Activated T-helper 1 cell treated with anti-CD3 and anti-CD28 coated beads, Interleukin-12 subunit alpha, Interleukin-12 subunit beta, Interleukin-2, Interleukin-4 antibody, amounts not matched to agents 30 ng/mL and 10 ng/mL and 1 ng/mL, durations not matched to agents 14 hours and 24 hours and 36 hours (primary cell): ENCODE results near the gene LRP2. TPM values are rescaled to one million over a fixed set of nuclear protein-coding genes. Genes with fewer than 3 reads are reported as not detected.

ENCODE experiments used
- DNase-seq: peaks from one replicate; pipeline ENCODE4 v3.0.0; 2021; ENCODE audit warnings: low spot score
- H3K27ac Mint-ChIP-seq: one replicate; pipeline ENCODE4 v1.8.0; 2021; ENCODE audit warnings: mild to moderate bottlenecking, mixed read lengths
- H3K27me3 Mint-ChIP-seq: one replicate; pipeline ENCODE4 v1.8.0; 2022; ENCODE audit warnings: mild to moderate bottlenecking, moderate library complexity, mixed read lengths; ENCODE audit not compliant: insufficient read depth
- H3K36me3 Mint-ChIP-seq: one replicate; pipeline ENCODE4 v1.8.0; 2021; ENCODE audit warnings: low read depth, mixed read lengths
- H3K4me1 Mint-ChIP-seq: one replicate; pipeline ENCODE4 v1.8.0; 2021; ENCODE audit warnings: low read depth, mixed read lengths
- H3K4me3 Mint-ChIP-seq: one replicate; pipeline ENCODE4 v1.8.0; 2021; ENCODE audit warnings: mild to moderate bottlenecking, moderate library complexity, mixed read lengths
- H3K9me3 Mint-ChIP-seq: one replicate; pipeline ENCODE4 v1.8.0; 2021; ENCODE audit warnings: mixed read lengths
- intact Hi-C: fragments of 100-400 bp; cut with micrococcal nuclease; formaldehyde crosslinking; loops from one replicate; pipeline ENCODE4 v1.15.1; 2024
- total RNA-seq: library from RNA; stranded (reverse); gene quantifications from 2 replicates; pipeline ENCODE4 v1.2.3, GENCODE V29; 2022

Gene LRP2
- total RNA-seq, 1 donor from 2014 or later = 0.05 TPM

DNA sequence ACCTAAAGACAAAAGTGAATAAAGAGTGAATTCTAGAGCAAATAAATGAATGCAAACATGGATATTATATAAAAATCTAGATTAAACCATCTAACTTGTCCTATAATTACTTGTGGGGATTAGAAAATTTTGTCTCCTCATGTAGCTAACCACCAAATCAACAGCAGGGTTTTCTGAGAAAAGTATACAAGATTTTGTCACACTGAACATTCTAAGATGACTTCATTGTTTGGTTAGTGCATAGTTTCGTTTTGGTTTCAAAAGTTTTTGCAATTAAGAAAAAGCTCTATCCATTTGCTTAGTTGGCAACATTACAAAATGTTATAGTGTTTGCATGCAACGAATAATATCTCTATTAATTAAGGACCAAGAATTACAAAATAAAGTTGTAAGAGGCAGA, 125.0 kb downstream of the LRP2 start:
- no peaks in the 10 kb centered on the region for H3K27me3 Mint-ChIP-seq
- H3K27ac Mint-ChIP-seq = no peak overlapping the region
- DNase-seq = no peak
- no peaks in the 10 kb centered on the region for H3K36me3 Mint-ChIP-seq
- no peaks in the 10 kb centered on the region for H3K9me3 Mint-ChIP-seq
- H3K4me1 Mint-ChIP-seq = peaks cover 5% of the 10 kb centered on the region
- intact Hi-C loops = no loop called here
- no peak overlapping the region for H3K4me3 Mint-ChIP-seq

DNA sequence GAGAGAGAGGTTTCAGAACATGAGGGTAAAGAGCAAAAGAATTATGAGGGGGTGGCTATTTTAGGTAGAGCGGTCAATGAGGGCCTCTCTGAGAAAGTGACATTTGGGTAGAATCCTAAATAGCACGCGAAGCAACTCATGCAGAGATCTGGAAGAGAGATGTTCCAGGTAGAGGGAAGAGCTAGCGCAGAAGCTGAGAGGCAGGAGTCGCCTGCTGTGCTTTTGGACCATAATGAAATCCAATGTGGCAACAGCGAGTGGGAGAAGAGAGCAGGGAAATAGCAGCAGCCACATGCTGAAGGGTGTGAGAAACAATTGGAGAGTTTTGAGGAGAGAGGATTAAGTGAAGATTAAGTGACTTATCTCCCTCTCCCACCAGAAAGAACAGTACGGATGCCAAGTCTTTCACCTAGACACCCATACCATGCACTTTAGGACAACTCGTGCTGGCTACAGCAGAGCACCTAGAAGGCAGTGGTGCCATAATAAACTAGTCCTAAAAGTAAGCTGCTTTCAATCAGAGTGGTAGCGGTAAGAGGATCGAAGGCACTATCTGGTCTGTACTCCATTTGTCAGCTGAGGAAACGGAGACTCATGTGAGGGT, 129.7 kb downstream of the LRP2 start:
- intact Hi-C loops = no loop called here
- peaks cover 7% of the 10 kb centered on the region for H3K27me3 Mint-ChIP-seq
- DNase-seq = no peak
- no peak overlapping the region for H3K27ac Mint-ChIP-seq
- H3K36me3 Mint-ChIP-seq = no peaks in the 10 kb centered on the region
- peaks cover 5% of the 10 kb centered on the region for H3K4me1 Mint-ChIP-seq
- no peak overlapping the region for H3K4me3 Mint-ChIP-seq
- H3K9me3 Mint-ChIP-seq = no peaks in the 10 kb centered on the region

DNA sequence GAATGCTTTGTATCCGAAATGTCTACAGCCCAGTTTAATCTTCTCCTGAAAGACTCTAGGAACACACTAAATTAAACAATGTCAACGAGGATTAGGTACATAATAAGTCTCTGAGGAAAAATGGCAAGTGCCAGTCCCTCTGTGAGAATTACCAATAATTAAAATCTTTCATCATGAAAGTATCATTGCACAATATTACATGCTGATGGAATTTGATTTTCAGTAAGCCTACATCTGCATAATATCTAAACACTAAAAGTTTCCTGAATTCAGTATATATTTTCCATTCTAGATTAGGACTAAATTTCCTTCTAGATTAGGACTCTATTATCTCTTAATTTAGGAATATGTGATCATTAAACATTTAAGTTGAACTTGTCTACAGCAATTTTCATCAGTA, 132.1 kb downstream of the LRP2 start:
- Mint-ChIP-seq H3K4me1 (no peaks in the 10 kb centered on the region), H3K36me3 (no peaks in the 10 kb centered on the region), H3K9me3 (no peaks in the 10 kb centered on the region), H3K4me3 (no peak overlapping the region), H3K27ac (no peak overlapping the region), H3K27me3 (peaks cover 7% of the 10 kb centered on the region)
- DNase-seq = no peak
- intact Hi-C loops = no loop called here

DNA sequence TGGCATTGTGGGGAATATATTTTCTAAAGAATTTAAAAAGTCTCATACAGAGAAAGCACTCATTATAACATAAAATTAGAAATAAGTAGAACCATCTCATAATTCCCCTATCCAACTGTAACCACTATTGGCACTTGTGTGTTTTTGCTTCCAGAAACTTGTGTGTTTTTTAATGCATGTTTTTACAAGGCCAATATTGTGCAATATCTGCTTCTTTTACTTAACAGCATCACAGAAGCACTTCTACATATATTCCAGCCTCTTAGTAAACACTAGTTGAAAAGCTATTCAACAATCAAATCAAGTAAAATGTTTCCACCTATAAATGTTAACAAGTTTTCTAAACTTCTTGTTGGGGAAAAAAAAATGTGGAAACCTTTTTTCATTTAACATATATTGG, 132.7 kb downstream of the LRP2 start:
- Mint-ChIP-seq H3K27ac (no peak overlapping the region), H3K4me3 (no peak overlapping the region), H3K9me3 (no peaks in the 10 kb centered on the region), H3K4me1 (no peaks in the 10 kb centered on the region), H3K36me3 (no peaks in the 10 kb centered on the region), H3K27me3 (peaks cover 7% of the 10 kb centered on the region)
- DNase-seq = no peak
- intact Hi-C loops = no loop called here

DNA sequence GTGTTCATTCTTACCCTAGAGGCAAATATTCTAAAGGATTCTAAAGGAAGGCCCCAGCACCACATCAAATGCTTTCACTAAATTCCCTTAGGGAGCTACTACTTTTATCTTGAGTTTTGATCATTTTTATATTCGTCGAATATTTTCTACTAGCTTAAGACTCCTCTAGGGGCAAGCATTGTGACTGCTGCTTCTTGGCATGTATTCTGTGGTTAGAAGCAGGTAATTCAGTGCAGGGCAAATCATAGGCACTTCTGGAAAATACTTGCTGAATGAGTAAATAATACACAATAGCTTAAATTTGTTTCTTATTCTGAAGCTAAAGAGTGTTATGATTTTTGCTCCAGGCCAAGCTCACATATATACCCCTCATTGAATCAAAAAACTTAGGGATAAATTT, 136.4 kb downstream of the LRP2 start:
- H3K27me3 Mint-ChIP-seq = peaks cover 3% of the 10 kb centered on the region
- DNase-seq = no peak
- H3K9me3 Mint-ChIP-seq = no peaks in the 10 kb centered on the region
- H3K27ac Mint-ChIP-seq = no peak overlapping the region
- no peak overlapping the region for H3K4me3 Mint-ChIP-seq
- no peaks in the 10 kb centered on the region for H3K4me1 Mint-ChIP-seq
- H3K36me3 Mint-ChIP-seq = no peaks in the 10 kb centered on the region
- intact Hi-C loops = no loop called here

DNA sequence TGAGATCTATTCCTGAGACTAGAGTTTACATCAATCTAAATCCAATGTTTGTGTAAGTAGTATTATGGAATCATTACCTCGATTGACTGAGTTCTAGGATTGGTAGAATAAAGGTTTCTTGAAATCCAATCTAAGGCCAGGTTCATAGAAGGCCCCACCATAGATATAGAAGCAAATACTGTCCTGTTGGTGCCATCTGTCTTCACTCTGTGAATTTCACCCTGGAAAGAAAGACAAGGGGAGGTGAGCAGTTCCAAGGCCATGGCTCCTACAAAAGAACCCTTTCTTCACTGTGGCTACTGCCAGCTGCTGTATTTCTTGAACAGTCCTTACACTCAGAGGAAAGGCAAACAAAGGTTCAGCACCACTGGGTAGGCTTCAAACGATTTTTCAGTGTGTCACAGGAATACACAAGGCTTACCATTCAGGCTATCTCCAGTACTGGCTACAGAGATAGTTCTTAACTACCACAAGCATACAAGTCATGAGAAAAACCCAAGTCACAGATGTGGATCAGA, 137.0 kb downstream of the LRP2 start:
- Mint-ChIP-seq H3K27me3 (no peaks in the 10 kb centered on the region), H3K4me1 (no peaks in the 10 kb centered on the region), H3K27ac (no peak overlapping the region), H3K36me3 (no peaks in the 10 kb centered on the region), H3K4me3 (no peak overlapping the region), H3K9me3 (no peaks in the 10 kb centered on the region)
- intact Hi-C loops = no loop called here
- no peak for DNase-seq

DNA sequence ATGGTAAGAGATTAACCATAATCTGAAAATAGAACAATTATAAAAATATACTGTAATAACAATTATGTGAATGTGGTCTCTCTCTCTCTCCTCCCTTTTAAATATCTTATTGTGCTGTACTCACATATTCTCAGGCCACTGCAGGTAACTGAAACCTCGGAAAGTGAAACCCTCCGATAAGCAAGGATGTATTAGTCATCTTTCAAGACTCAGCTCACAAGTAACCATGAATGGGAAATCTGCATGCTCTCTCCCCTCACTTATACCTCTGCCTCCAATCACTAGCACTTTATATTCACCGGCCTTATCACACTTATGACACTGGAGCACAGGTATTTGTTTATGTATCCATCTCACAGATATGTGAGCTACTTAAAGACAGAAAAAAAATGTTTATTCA, 139.7 kb downstream of the LRP2 start:
- no peaks in the 10 kb centered on the region for H3K27me3 Mint-ChIP-seq
- H3K36me3 Mint-ChIP-seq = no peaks in the 10 kb centered on the region
- no peaks in the 10 kb centered on the region for H3K4me1 Mint-ChIP-seq
- H3K9me3 Mint-ChIP-seq = no peaks in the 10 kb centered on the region
- DNase-seq = no peak
- no peak overlapping the region for H3K27ac Mint-ChIP-seq
- intact Hi-C loops = no loop called here
- H3K4me3 Mint-ChIP-seq = no peak overlapping the region

DNA sequence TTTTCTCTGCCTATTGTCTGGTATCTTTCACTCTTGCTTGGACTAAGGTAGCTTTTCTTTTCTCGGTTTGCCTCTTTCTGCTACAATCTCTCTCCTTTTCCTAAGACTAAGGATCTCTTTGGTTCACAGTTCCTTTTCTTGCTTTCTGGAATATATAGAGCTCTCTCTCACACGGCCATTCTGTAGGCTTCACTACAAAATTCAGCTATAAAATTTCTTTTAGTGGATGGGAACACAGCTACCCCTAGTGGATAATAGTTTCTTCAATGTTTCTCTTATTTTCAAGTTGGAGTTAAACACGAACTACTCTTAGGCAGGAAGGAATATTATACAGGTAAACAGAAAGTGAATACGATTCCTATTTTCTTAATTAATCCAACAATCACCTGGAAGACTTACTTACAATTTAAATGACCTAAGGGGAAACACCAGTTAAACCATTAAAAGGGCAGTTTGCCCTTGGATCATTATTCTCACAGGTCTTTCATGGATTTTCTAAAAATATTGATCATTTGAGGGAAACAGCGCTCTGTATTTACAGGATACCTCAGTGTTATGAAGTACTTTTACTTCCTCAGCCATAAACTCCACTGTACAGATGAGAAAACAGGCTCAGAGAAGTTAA, 140.5 kb downstream of the LRP2 start:
- Mint-ChIP-seq H3K9me3 (no peaks in the 10 kb centered on the region), H3K27ac (no peak overlapping the region), H3K4me3 (no peak overlapping the region), H3K36me3 (no peaks in the 10 kb centered on the region), H3K27me3 (no peaks in the 10 kb centered on the region), H3K4me1 (no peaks in the 10 kb centered on the region)
- no peak for DNase-seq
- intact Hi-C loops = no loop called here

DNA sequence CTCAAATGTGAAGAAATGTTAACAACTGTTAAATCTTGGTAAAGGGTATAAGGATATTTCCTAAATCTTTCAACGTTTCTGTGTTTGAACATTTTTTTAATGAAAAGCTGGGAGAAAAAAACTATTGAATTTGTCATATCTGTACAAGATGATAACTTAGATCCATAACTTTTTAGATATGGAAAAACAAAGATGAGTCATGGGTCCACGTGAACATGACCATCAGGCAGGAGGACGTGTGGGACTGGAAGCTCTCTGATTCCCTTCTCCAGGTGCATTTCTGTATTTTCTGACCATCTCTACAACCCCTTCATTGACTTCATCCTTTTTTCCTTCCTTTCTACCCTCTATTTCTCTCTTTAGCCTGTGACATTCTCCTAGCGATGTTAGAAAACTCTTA, 151.4 kb downstream of the LRP2 start:
- intact Hi-C loops = no loop called here
- Mint-ChIP-seq H3K27me3 (peaks cover 8% of the 10 kb centered on the region), H3K4me3 (no peak overlapping the region), H3K27ac (no peak overlapping the region), H3K9me3 (no peaks in the 10 kb centered on the region), H3K36me3 (no peaks in the 10 kb centered on the region), H3K4me1 (no peaks in the 10 kb centered on the region)
- no peak for DNase-seq

DNA sequence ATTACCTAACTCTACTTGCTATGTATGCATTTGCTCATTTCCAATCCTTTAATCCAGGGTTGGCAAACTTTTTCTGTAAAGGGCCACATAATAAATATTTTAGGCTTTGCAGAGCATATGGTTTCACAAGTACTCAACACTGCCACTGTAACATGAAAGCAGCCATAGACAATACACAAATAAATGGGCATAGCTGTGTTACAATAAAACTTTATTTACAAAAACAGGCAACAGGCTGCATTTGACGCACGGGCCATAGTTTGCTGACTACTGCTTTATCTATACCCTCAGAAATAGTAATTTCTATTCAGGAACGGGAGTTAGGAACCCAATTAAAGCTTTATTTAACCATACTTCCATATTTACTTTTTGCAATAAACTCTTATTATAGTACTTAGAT, 154.3 kb downstream of the LRP2 start:
- no peak overlapping the region for H3K27ac Mint-ChIP-seq
- peaks cover 10% of the 10 kb centered on the region for H3K27me3 Mint-ChIP-seq
- H3K4me1 Mint-ChIP-seq = no peaks in the 10 kb centered on the region
- DNase-seq = no peak
- H3K9me3 Mint-ChIP-seq = no peaks in the 10 kb centered on the region
- no peak overlapping the region for H3K4me3 Mint-ChIP-seq
- intact Hi-C loops = no loop called here
- H3K36me3 Mint-ChIP-seq = no peaks in the 10 kb centered on the region

DNA sequence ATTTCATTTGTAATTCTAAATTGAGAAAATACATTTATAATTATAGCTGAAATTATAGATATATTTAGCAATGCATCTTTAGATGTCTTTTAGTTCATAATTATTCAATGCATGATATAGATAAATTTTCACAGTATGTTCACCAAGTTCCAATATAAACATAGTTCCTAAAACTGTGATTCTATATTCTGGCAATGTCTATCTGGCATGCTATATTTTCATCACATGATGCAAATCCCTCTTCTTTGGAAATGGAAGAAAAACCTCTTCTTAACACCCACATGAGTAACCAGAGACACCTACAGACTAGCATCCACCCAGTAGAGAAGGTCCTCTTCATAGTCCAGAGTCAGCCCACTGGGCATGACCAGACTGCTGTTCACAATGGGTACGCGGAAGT, 157.2 kb downstream of the LRP2 start:
- H3K4me1 Mint-ChIP-seq = no peaks in the 10 kb centered on the region

DNA sequence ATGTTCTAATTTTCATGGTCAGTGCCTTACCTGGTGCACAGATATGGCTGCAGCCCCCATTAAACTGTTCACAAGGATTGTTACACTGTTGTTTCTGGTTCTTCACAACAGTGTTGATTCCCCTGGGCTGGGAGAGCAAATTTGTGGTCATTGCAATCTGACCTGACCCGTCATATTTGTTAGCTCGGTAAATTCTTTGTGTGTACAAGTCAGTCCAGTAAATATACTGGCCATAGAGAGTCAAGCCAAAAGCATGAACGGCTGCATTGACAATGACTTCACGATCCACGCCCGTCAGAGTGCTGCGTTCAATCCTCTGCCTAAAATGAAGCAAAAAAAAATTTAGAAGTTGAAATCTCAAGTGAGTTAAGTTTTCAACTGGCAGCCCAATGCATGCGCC, 158.4 kb downstream of the LRP2 start:
- Mint-ChIP-seq H3K36me3 (no peaks in the 10 kb centered on the region), H3K9me3 (no peaks in the 10 kb centered on the region), H3K4me3 (no peak overlapping the region), H3K27me3 (peaks cover 5% of the 10 kb centered on the region), H3K27ac (no peak overlapping the region), H3K4me1 (no peaks in the 10 kb centered on the region)
- DNase-seq = no peak
- intact Hi-C loops = no loop called here

More for the DNA sequence above, 157.2 kb downstream of the LRP2 start:
- H3K27ac Mint-ChIP-seq = no peak overlapping the region
- no peak overlapping the region for H3K4me3 Mint-ChIP-seq
- peaks cover 9% of the 10 kb centered on the region for H3K27me3 Mint-ChIP-seq
- H3K9me3 Mint-ChIP-seq = no peaks in the 10 kb centered on the region
- intact Hi-C loops = no loop called here
- no peak for DNase-seq
- H3K36me3 Mint-ChIP-seq = no peaks in the 10 kb centered on the region

DNA sequence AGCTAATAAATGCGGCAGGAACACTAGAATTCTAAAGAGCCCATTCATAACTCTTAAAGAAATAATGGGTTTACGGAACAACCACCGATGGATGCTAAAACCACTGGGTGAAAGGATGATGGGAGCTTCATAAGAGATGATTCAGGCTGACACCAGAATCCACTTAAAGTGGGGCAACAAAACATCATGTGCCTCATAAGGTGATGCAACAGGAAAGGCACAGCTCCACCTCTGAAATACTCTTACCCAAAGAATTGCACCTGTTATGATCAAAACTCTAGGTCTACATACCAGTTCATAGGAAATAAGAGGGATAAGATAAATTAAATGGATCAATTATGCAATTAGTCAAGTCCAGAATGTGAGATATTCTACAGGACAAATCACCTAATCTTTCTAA, 161.6 kb downstream of the LRP2 start:
- DNase-seq = no peak
- H3K36me3 Mint-ChIP-seq = no peaks in the 10 kb centered on the region
- intact Hi-C loops = no loop called here
- H3K9me3 Mint-ChIP-seq = no peaks in the 10 kb centered on the region
- no peaks in the 10 kb centered on the region for H3K4me1 Mint-ChIP-seq
- no peak overlapping the region for H3K4me3 Mint-ChIP-seq
- no peak overlapping the region for H3K27ac Mint-ChIP-seq
- H3K27me3 Mint-ChIP-seq = peaks cover 8% of the 10 kb centered on the region

DNA sequence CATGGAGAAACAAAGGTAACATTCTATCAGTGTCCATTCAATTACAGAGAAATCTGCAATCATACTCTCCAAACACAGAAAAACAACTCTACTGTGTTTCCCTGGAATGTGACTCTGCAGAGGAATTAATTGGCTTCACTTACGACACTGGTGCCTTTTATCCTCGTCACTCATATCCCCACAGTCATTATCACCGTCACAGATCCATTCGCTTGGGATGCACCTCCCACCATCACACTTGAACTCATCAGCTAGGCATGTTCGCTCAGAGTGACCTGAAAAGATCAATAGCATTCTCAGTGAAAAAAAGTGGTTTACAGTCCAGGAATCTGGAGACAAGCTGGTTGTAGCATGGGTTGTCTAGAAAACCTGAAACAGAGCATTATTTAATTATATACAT, 168.7 kb downstream of the LRP2 start:
- H3K4me1 Mint-ChIP-seq = no peaks in the 10 kb centered on the region
- H3K36me3 Mint-ChIP-seq = no peaks in the 10 kb centered on the region
- intact Hi-C loops = no loop called here
- H3K4me3 Mint-ChIP-seq = no peak overlapping the region
- no peaks in the 10 kb centered on the region for H3K9me3 Mint-ChIP-seq
- no peak overlapping the region for H3K27ac Mint-ChIP-seq
- DNase-seq = no peak
- peaks cover 10% of the 10 kb centered on the region for H3K27me3 Mint-ChIP-seq
